ENCODE data around the gene SYT12. TPM values are rescaled to one million over a fixed set of nuclear protein-coding genes. Genes with fewer than 3 reads are reported as not detected.

SYT12 gene
- total and polyA plus RNA-seq, 2 of the 4 experiments (the other 2 are of a cell fraction), result 0.54 to 0.74 TPM

Small RNA genes lying within 50 kb of the gene (microRNA-seq; reads per million reads assigned to microRNA genes)
- gene MIR6860 (ENCODE audit: unreplicated experiment), result not detected

Other genes with a start within 250 kb of the SYT12 start
- gene RCE1, start 179.7 kb upstream of the SYT12 start, total RNA-seq (2012; rRNA removed), result 5.6 and 6.6 TPM in 2 replicates
- 19.4 and 21.1 TPM in 2 replicates for gene RCE1, start 179.7 kb upstream of the SYT12 start, polyA plus RNA-seq (2012; rRNA removed)
- gene LRFN4, start 166.1 kb upstream of the SYT12 start, total RNA-seq (2012; rRNA removed), result 6.1 and 7.8 TPM in 2 replicates
- 18.9 and 24.9 TPM in 2 replicates for gene LRFN4, start 166.1 kb upstream of the SYT12 start, polyA plus RNA-seq (2012; rRNA removed)
- gene PC, start 64.8 kb upstream of the SYT12 start, total RNA-seq (2012; rRNA removed), result 9.7 and 13.6 TPM in 2 replicates
- 15.7 and 20.9 TPM in 2 replicates for gene PC, start 64.8 kb upstream of the SYT12 start, polyA plus RNA-seq (2012; rRNA removed)
- gene C11orf86, start 47.8 kb upstream of the SYT12 start, total RNA-seq (2012; rRNA removed), result not detected in 2 replicates
- not detected in 2 replicates for gene C11orf86, start 47.8 kb upstream of the SYT12 start, polyA plus RNA-seq (2012; rRNA removed)
- 4.7 and 5.3 TPM in 2 replicates for gene RHOD, start 33.7 kb downstream of the SYT12 start, total RNA-seq (2012; rRNA removed)
- gene RHOD, start 33.7 kb downstream of the SYT12 start, polyA plus RNA-seq (2012; rRNA removed), result 10.9 and 13.4 TPM in 2 replicates
- gene KDM2A, start 96.1 kb downstream of the SYT12 start, total RNA-seq (2012; rRNA removed), result 26.7 and 27.8 TPM in 2 replicates
- 42.6 and 47.5 TPM in 2 replicates for gene KDM2A, start 96.1 kb downstream of the SYT12 start, polyA plus RNA-seq (2012; rRNA removed)
- gene GRK2, start 243.3 kb downstream of the SYT12 start, total RNA-seq (2012; rRNA removed), result 23.9 and 26.7 TPM in 2 replicates
- gene GRK2, start 243.3 kb downstream of the SYT12 start, polyA plus RNA-seq (2012; rRNA removed), result 41.8 and 45.8 TPM in 2 replicates